GM19324 (cell line): ENCODE measurements around the gene FAM241A.
"Not testable (repeated sequence)": the region's sequence is repeated elsewhere in the genome, so short reads cannot be mapped to it uniquely, and the experiment has no call there.

ENCODE experiments used
- ATAC-seq: cut with Tn5 transposase; IDR thresholded peaks from one replicate; pipeline ENCODE4 v1.9.1; 2021; ENCODE audit warnings: mild to moderate bottlenecking, moderate library complexity; ENCODE audit not compliant: unreplicated experiment, low FRiP score

Gene FAM241A

DNA sequence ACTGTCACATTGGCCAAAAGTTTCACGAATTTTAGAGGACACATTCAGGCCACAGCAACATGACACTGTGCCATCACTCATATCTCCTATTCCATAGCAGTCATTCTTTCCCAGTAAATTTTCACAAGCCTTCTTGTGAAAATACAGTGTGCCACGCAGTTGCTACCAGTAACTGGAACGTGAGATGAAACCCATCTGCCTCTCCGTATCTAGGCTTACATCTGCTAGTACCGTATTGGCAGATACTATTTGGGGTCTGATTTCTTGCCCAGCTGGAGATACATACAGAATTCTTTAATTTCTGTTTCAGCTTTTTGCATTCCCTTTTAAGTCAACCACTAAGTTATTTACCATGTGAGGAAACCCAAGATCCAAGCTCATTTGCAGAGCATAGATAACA lies 8.7 kb upstream of the FAM241A start:
- no peak for ATAC-seq

- no peak for ATAC-seq
Observed at GRCh38 chr4:112138538-112138937, 6.7 kb upstream of the FAM241A start.

- ATAC-seq: no peak
Observed at GRCh38 chr4:112140536-112140935, 4.7 kb upstream of the FAM241A start.

DNA sequence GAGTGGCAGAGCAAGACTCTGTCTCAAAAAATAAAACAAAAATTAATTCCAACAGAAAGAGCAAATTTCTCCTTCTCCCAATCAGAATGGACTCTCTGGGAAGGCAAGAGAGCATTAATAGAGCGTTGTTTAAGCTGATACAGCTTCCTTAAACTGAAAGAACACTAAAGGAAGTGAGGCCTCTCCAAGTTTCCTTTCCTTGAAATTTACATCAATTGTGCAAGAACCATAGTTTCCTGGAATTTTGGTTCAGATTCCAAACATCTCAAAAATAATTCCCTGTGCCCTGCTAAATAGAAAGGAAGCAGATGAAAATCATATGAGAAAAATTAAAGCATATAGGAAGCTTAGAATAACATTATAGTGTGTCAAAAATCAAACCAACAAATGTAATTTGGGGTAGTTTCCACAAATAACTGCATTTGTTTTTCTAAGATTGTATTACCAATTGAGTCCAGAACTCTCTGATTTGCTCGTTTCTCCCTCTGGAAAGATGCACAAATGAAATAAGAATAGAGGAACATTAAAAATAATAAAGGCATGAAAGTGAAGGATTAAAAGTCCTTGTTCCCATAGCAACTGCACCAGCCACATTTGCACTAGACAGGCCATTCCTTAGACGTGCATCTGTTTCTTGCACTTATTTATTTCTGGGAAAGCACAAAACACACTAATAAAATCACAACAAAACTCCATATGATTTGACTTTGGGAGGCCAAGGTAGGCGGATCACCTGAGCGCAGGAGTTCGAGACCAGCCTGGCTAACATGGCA lies 3.7 kb upstream of the FAM241A start:
- no peak for ATAC-seq

DNA sequence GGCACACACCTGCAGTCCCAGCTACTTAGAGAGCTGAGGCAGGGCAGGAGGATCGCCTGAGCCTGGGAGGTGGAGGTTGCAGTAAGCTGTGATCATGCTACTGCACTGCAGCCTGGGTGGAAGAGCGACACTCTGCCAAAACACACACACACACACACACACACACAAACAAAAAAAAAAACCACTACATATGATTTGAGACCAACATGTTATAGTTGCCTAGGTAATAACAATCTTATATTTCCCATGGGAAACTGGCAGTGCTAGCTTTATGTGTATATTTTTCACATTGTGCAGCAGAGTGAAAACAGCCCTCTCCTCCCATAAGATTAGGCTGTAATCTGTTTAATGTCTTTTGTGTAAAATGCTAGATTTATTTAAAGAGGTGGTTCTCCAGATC lies 3.1 kb upstream of the FAM241A start:
- ATAC-seq: no peak

- no peak for ATAC-seq
Observed at GRCh38 chr4:112143781-112144180, 1.5 kb upstream of the FAM241A start.

GRCh38 chr4:112144546-112145325 lies 518 bp upstream of the FAM241A start:
- ATAC-seq: no peak

DNA sequence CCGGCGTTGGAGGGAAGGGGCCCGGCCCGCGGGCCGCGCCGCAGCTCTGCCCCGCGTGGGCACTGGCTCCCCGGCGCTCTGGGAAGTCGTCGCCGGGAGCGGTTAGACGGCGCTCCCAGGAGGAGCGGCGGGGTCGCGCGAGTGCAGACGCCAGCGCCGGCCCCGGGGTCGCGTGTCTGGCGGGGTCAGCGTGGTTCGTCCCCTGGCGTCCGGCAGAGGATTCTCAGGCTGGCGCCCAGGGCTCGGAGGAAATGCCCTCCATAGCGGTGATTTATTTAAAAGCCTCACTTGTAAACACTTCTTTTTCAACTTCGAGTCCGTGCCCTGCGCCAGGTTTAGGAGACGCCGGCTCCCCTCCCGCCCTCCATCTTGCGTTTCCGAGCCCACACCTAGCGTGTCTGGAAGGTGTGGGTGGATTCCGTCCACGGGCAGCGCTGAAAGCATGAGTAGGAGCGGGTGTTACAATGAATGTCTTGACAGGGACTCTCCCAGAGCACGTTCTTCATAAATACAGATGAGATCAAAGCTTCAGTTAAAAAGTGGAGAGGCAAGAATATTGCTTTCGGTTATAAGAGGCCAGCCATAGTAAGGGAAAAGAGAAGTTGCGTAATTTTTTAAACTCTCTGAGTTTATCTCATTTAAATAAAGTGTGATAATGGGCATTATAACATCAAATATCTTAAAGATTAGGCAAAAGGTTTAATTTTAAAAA lies 692 bp downstream of the FAM241A start:
- peak; percentile 53 for ATAC-seq

DNA sequence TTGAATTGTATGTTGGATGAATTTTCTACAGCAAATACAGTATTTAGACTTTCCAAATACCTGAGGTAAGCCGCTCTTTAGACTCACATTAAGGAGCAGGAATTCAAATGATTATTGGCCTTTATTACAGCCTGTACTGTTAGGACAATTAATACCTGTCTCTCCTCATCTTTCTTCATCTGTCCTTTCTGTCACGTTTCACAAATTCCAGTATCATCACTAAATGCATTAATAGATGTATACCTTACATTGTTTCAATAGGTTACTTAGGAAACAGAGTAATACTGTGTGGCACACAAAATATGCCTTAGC lies 1.2 kb downstream of the FAM241A start:
- no peak for ATAC-seq

GRCh38 chr4:112147697-112148096 lies 2.4 kb downstream of the FAM241A start:
- ATAC-seq: no peak

GRCh38 chr4:112150920-112151319 lies 5.7 kb downstream of the FAM241A start:
- no peak for ATAC-seq

DNA sequence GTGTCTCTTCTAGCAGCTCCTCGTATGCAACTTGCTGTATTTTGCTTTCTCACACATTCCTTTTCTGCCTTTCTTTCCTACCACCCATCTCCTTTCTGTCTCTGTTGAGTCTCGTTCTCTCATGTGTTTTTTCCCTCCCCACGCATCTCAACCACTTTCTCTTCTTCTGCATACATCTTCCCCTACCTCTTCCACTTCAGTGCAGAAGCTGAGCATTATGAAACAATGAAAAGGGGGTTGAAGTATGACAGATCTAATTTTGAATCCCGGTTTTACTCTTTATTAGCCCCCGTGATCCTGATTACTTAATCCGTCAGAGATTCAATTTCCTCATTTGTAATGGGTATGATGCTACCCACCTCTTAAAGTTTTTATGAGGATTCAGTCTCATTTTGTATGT lies 7.3 kb downstream of the FAM241A start:
- ATAC-seq: no peak

GRCh38 chr4:112153211-112153791 lies 8.0 kb downstream of the FAM241A start:
- ATAC-seq: no peak

DNA sequence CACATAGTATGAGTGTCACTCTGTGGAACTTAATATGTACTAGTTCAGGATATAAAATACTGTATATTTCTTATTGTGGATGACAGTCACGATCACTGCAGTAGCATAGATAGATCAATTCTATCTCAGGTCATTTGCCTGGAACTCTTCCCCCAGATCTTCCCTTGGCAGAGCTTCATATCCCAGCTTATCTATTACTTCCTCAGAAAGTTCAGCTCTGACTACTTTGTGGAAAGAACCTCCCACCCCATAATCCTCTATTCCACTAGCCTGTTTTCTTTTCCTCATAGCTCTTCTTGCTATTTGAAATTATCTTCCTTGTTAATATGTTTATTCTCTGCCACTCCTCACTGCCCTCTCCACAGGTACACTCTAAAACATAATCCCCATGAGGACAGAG lies 10.9 kb downstream of the FAM241A start:
- no peak for ATAC-seq

DNA sequence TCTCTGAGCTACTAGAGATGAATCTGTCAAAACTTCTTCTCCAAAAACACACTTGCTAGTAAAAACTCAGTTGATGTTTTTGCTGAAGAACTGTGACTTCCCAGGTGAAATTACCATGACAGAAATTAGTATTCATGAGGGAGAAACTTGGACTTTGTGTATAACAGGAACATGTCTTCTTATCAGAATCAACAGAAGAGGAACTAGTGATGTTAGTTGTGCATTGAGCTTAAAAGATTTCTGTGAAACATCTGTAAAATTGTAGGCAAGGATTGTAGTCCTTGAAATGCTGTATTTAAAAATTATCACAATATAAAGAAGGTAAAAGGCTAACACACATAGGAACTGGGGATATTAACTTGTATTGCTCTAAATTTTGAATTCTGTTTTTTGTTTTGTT lies 11.3 kb downstream of the FAM241A start:
- no peak for ATAC-seq

DNA sequence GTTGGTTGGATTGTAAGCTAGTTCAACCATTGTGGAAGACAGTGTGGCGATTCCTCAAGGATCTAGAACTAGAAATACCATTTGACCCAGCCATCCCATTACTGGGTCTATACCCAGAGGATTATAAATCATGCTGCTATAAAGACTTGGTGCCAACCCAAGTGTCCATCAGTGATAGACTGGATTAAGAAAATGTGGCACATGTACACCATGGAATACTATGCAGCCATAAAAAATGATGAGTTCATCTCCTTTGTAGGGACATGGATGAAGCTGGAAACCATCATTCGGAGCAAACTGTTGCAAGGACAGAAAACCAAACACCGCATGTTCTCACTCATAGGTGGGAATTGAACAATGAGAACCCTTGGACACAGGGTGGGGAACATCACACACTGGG lies 18.5 kb downstream of the FAM241A start:
- ATAC-seq: not testable (repeated sequence)

GRCh38 chr4:112167794-112168193 lies 22.5 kb downstream of the FAM241A start:
- no peak for ATAC-seq

DNA sequence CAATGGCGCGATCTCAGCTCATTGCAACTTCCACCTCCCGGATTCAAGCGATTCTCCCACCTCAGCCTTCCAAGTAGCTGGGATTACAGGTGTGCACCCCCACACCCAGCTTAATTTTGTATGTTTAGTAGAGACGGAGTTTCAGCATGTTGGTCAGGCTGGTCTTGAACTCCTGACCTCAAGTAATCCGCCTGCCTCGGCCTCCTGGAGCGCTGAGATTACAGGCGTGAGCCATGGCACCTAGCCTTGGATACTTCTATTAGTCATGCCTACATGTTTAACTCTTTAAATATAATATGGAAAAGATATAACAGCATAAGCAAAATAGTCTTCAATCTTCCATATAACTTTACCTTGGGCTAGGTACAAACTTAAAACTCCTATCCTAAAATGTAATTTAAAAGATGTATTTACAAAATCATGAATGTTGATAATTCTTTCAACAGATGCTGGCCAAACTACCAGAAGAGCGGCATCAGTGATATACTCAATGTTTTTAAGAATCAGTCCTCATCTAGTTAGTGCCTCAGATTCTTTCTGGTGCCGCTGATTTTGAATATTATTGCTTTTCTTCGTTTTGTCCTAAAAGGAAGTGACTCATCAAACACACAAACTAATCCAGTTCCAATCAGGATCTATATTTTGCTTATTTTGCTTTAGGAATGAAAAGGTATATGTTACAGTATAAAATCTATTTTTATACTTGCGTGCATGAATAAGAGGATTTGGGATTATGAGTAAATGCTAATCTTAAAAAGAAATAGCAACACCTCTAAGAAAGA lies 23.7 kb downstream of the FAM241A start:
- no peak for ATAC-seq

- ATAC-seq: no peak
Observed at GRCh38 chr4:112170451-112170993, 25.3 kb downstream of the FAM241A start.
